DOHH2 (cell line): ENCODE data around the gene FCGR2B.
"Not testable (repeated sequence)": the region's sequence is repeated elsewhere in the genome, so short reads cannot be mapped to it uniquely, and the experiment has no call there.

ENCODE experiments used
- EZH2phosphoT487 ChIP-seq: fragments of 200-600 bp; sonication (generic); IDR thresholded peaks from 2 replicates; pipeline ENCODE4 v1.6.1; 2017; ENCODE audit warnings: borderline replicate concordance, mild to moderate bottlenecking, antibody characterized with exemption, low read length, moderate library complexity, mixed read lengths
- TF ChIP-seq, protein P1 (sequence below): fragments of 200-600 bp; sonication (generic); IDR thresholded peaks from one replicate; pipeline ENCODE4 v1.5.1; 2014; ENCODE audit warnings: antibody characterized with exemption, mild to moderate bottlenecking, low read depth, low read length; ENCODE audit not compliant: poor library complexity, severe bottlenecking

DNA sequence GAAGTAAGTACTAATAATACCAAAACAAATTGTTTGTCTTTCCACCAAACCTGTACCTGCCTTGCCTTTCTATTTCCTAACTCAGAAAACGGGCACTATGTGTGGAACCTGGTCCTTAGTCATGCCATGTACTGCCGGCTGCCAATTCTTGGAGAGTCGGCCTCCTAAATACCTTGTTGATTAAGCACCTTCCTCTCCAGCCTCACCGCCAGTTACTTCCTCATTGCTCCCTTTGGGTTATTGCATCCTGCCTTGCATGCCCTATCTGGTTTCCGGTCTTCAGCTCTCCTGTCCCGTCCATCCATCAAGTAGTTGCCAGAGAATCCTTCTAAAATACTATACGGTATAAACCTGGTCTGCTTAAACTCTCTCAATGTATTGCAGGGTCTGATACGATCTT, 40.9 kb upstream of the FCGR2B start:
- TF ChIP-seq, protein P1, sequence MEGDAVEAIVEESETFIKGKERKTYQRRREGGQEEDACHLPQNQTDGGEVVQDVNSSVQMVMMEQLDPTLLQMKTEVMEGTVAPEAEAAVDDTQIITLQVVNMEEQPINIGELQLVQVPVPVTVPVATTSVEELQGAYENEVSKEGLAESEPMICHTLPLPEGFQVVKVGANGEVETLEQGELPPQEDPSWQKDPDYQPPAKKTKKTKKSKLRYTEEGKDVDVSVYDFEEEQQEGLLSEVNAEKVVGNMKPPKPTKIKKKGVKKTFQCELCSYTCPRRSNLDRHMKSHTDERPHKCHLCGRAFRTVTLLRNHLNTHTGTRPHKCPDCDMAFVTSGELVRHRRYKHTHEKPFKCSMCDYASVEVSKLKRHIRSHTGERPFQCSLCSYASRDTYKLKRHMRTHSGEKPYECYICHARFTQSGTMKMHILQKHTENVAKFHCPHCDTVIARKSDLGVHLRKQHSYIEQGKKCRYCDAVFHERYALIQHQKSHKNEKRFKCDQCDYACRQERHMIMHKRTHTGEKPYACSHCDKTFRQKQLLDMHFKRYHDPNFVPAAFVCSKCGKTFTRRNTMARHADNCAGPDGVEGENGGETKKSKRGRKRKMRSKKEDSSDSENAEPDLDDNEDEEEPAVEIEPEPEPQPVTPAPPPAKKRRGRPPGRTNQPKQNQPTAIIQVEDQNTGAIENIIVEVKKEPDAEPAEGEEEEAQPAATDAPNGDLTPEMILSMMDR = not testable (repeated sequence)
- not testable (repeated sequence) for TF ChIP-seq EZH2phosphoT487
